GM12872 (cell line): Measurements from ENCODE around the gene CRYGN.

Experiments used
- TF ChIP-seq, protein P1 (sequence below): IDR thresholded peaks from 3 replicates; pipeline ENCODE4 v1.5.1; 2011; ENCODE audit warnings: low read depth, mild to moderate bottlenecking, low read length, moderate library complexity; ENCODE audit not compliant: insufficient read depth

The CRYGN gene

DNA sequence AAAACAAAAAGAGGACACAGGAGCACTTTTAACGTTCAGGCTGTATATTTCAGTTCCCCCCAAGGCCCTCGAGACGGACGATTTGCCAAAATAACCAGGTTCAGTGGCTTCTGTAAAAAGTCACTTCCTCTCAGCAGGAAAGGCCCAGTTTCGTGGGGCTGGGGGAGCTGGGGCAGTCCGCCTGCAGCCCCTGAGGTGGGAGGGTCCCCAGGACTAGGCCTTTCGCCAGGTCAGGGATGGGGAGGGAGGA, 58.9 kb downstream of the CRYGN start:
- TF ChIP-seq, protein P1, sequence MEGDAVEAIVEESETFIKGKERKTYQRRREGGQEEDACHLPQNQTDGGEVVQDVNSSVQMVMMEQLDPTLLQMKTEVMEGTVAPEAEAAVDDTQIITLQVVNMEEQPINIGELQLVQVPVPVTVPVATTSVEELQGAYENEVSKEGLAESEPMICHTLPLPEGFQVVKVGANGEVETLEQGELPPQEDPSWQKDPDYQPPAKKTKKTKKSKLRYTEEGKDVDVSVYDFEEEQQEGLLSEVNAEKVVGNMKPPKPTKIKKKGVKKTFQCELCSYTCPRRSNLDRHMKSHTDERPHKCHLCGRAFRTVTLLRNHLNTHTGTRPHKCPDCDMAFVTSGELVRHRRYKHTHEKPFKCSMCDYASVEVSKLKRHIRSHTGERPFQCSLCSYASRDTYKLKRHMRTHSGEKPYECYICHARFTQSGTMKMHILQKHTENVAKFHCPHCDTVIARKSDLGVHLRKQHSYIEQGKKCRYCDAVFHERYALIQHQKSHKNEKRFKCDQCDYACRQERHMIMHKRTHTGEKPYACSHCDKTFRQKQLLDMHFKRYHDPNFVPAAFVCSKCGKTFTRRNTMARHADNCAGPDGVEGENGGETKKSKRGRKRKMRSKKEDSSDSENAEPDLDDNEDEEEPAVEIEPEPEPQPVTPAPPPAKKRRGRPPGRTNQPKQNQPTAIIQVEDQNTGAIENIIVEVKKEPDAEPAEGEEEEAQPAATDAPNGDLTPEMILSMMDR = no peak

DNA sequence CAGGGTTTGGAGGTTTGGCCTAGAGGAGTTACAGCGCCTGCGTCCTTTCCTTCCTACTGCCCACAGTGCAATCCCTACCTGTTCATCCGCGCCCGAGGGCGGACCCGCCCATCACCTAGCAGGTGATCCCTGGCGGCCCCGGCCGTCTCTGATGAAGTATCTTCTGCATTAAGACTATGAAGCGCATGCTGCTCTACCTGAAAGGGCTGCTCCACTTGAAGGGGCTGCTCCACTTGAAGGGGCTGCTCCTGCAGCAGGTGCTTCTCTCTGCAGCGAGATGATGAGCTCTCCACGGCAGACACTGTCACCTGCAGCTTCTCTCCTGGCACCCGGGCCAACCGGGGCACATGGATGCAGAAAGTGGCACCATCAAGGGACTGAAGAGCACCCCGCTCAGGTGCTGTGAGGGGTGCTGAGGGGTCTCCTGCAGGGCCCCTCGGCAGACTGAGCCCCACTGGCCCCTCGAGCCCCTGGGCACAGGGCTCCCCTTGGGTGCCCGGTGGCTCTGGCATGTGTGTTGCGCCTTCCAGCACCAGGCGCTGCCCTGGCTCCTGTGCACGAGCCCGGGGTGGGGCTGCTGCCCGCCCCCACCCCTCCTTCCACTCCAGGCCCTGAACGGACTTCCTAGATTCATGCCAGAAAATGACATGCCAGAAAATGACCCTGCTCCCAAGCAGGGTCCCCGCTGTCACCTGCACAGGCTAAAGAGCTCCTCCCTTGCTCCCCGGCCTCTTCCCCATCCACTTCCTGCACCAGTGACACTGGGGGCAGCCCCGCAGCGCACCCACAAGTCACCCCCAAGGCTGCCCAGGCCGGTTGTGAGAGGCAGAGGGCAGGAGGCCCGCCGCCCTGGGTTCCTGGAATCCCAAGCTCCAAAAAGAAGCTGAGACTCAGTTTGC, 59.5 kb downstream of the CRYGN start:
- TF ChIP-seq, protein P1 = no peak

DNA sequence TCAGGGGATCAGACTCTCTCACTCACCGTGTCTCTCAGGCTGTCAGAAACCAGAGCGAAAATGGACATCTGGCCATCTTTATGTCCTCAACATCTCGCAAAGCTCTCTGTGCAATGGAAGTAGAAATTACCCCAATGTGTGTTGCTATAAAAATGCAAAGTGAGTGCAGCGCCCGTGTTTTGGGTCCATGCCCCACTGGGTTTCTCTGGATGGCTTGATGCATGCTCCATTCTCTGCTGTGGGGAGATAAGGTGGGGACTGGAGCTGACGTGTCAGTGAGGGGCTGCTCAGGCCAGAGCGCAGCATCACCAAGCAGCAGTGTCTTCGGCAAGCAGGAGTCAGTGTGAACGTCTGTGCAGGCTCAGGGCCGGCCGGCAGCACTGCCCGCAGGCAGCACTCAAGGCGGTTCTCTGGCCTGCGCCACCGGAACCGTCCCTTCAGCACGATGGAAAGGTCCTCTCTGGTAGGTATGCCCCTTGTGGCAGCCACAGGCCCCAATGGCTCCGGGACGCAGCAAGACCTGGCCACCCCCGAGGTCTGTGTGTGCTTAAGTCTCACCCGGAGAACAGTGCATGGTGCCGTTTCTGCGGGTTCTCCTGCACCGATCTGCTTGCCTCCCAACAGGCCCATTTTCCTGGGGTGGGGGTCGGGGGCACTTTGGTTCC, 60.3 kb downstream of the CRYGN start:
- TF ChIP-seq, protein P1 = no peak

DNA sequence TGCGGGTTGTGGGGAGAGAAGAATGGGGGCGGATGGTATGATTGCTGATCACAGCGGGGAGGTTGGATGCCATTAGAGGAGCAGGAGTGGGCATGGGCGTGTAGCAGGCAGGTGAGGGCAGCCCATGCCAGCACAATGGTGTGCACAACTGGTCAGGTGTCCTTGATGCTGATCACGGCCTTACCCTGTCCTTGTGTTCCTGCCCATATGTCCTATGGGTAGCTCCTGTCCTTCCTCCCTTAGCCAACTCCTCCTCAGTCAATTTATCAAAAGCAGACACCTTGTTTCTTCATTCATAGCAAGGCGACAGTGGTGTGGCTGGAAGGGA, 60.8 kb downstream of the CRYGN start:
- TF ChIP-seq, protein P1 = no peak
